AG20443 (cell line): ENCODE measurements around the gene KIF4A.
"Not testable (repeated sequence)": the region's sequence is repeated elsewhere in the genome, so short reads cannot be mapped to it uniquely, and the experiment has no call there.

Experiments used
- DNase-seq: peaks from one replicate; pipeline ENCODE4 v3.0.0; 2012; ENCODE audit warnings: low spot score, mixed read lengths

KIF4A gene

GRCh38 chrX:70386235-70386634 lies 96.3 kb downstream of the KIF4A start:
- DNase-seq: no peak

GRCh38 chrX:70398899-70399298 lies 109.0 kb downstream of the KIF4A start:
- DNase-seq: no peak

GRCh38 chrX:70400181-70400580 lies 110.3 kb downstream of the KIF4A start:
- not testable (repeated sequence) for DNase-seq

GRCh38 chrX:70402721-70403120 lies 112.8 kb downstream of the KIF4A start:
- no peak for DNase-seq

DNA sequence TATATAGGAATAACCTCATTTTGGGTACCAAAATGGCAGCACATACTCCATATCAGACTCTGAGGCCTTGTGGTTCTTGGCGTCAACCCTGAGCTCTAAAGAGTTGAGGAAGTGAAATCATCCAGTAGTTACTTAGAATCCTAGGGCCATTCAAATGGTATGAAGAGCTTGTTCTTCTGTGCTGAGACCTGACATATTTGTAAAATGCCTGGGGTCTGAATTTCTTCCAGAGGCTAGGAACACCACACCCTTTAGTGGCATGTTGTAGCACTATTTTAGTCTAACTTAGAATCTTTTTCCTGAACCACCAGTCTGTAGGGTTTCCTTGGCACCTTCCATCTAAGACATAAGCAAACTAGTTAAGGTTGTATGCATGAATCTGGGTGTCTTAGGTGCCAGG lies 115.1 kb downstream of the KIF4A start:
- no peak for DNase-seq

DNA sequence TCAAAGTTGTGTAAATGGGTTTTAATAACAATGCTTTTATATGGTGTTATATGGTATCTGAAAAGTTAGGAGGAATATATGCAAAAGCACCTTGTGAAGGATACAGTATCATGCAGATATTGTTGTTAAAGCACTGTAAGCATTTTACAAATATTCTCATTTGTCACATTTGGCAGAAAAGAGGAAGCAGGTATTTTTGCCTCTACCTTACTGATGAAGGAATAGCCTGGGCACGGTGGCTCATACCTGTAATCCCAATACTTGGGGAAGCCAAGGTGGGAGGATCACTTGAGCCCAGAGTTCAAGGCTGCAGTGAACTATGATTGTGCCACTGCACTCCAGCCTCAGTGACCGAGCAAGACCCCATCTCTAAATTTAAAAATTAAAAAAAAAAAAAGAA lies 121.0 kb downstream of the KIF4A start:
- no peak for DNase-seq

DNA sequence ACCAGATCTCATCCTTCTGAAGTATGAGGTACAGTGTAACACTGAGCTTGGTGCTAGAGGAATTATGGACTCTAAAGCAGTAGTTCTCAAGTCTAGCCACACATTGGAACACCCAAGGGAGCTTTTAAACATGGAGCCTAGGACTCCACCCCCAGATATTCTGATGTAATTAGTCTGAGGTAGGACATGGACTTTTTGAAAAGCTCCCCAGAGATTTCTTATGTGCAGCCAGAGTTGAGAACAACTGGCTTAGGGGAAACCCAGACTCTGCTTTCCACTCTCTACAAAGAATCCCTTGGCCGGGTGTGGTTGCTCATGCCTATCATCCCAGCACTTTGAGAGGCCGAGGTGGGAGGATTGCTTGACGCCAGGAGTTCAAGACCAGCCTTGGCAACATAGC lies 121.6 kb downstream of the KIF4A start:
- DNase-seq: no peak

DNA sequence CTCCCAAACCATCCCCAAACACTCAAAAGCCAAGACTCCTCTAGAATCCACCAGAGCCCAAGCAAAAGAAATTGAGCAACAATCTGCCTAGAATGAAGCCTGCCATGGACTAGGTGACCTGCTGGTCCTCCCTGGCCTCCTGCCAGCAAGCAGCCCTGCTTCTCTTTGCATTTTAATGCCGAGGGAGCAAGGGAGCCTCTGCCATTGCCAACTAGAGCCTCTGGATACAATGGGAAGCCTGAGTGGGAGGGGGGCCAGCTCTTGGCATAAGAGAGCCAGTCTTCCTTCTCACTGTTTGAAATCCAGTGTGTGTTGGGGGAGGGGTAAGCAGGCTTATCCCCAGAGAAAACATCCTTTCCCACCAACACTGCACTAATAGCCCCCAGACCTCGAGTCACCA lies 131.7 kb downstream of the KIF4A start:
- no peak for DNase-seq

DNA sequence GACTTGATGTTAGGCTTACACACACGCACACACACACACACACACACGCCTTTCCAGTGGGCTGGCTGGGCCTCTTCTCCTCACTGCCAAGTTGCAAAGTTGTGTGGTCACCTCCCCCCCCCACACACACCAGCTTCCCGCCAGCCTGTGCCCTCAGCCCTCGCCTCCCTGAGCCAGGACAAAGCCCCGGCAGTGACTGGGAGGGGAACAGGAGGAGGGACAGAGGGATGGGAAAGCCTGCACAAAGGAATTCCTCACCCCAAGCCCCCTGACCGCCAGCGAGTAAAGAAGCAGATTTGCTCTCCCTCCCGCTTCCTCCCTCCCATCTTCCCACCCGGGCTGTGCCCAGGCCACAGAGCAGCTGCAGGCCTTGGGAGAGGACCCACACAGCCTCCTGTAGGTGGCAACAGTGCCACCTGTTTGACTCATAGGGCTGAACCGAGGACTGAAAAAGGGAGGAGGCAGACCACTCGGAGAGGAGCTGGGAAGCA lies 133.0 kb downstream of the KIF4A start, which contains the start of gene GDPD2:
TSS of gene GDPD2 (plus strand) at position 464 of the 491 bp plus-strand sequence. CDS start 1,671 bp downstream, outside the sequence.
- DNase-seq: no peak

DNA sequence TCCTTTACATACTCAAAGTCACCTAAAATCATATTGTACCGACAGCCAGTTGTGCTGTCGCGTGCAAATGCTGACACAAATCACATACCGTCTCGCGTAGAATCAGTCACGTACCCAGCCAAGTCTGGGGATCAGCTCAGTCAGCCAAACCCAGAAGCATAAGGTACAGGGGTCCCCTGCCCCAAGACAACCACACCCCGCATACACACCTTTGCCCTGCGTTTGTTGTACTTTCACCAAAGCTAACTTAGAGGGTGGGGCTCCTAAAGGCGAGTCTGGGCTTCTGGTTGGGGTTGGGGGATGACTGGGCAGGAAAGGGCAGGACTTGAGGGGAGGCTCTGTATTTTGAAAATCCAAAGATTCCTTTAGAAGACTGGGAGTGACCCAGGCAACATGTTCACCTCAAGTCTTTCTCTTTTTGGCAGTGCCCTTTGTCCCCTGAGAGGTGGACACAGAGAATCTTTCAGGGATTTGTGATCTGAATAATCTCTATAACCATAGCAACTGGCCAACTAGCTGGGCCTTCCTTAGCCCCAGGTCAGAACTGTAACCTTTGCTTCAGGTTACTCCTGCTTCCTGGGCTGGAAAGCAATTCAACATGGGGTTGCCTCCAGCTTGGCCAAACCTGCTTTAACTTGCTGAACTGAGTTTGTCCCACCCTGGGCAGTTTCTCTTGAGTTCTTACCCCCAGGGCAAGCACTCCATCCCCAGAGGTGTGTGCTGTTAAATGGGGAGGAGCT lies 134.2 kb downstream of the KIF4A start:
- no peak for DNase-seq

- no peak for DNase-seq
Measured at GRCh38 chrX:70424801-70425200, 134.9 kb downstream of the KIF4A start.

GRCh38 chrX:70426286-70427278 lies 136.7 kb downstream of the KIF4A start:
- DNase-seq: no peak

GRCh38 chrX:70427365-70427764 lies 137.5 kb downstream of the KIF4A start:
- no peak for DNase-seq

- no peak for DNase-seq
Measured at GRCh38 chrX:70429759-70430158, 139.9 kb downstream of the KIF4A start.

DNA sequence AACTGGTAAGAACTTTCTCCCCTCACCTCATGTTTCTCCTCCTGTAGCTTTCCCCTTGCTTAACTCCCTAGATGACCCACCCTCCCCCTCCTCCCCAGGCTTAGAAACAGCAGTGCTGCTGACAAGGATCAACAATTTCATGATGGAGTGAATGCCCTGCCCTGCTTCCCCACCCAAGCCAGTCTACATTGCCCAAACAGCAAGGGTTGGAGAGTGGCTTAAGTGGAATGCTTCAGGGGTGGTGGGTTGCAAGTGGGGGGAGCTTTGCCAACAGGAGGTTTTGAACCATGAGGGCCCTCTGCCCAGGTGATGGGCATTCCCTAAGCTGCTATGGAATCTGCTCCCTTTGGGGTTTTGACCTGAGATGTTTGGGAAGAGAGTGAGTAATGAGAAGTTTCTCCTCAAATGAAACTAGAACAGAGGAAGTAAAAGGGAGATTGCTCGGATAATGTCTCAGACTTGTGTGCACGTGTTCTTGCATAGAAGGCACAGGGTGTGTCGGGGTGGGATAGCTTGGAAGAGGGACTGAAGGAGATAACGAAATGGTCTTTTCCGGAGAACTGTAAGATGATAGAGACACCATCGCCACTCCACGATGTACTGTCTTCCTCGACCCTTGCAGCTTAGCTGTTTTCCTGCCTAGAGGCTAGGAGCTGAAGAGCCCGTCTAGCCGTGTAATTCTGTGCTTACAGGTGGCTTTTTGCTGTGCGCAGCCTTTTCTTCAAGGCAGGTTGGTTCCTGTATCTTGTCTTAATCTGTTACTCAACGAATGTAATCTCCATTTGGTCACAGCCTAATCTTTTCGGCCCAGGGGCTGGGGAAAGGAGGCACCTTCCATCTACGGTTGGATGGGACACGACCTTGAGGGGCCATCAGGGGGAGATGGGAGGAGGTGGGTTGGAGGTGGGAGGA lies 143.3 kb downstream of the KIF4A start:
- no peak for DNase-seq

GRCh38 chrX:70433848-70434351 lies 144.0 kb downstream of the KIF4A start:
- DNase-seq: peak; percentile 81

DNA sequence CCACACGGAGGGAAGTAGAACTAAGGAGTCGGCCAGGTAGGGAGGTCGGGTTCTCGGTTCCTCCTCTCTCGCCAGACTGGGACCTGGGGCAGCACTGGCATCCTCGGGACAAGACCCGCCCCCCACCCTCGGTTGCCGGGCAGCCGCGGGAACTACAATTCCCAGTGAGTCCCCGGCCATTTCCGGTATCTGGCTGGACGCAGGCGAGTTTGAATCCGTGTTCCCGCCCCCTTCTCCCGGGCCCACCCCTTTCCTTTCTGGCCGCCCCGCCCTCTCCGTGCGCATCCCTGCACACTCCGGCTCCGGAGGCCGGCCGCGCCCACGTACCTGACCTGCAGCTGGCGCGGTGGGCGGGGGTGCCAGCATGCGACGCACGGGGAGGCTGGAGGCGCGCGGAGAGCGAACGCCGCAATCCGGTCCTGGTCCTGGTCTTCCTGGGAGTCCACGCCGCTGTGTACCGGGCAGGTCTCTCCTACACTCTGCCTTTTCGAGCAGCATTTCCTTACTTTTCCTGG lies 144.5 kb downstream of the KIF4A start:
- peak; percentile 92 for DNase-seq

DNA sequence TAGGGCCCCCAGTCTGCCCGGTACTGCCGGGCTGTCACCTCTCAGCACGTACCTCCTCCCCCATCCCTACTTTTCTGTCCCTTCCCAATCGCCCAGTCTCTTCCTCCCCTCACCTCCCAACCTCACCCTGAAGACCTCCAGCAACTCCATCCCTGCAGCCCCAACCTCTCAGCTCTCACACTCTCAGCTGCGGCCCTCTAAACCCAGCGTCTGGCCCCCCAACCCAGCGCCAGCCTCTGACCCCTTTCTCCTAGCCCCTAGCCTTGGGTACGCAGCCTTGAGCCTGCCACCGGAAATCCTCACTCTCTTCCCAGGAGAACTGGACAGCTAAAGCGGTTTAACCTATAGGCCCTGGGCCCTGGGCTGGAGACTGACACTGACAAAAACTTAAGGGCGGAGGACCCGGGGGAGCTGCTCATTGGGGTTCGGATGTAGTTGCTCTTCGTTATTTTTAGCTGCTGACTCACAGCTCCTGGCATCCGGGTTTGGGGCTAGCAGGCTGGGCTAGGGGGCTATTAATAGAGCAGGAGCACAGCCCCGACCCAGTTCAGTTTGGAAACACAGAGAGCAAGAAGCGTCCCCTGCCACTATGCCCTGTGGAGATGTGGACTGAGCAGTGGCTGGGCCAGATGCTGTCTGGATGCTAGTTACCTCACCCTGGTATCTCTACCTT lies 145.1 kb downstream of the KIF4A start:
- peak; percentile 47 for DNase-seq

DNA sequence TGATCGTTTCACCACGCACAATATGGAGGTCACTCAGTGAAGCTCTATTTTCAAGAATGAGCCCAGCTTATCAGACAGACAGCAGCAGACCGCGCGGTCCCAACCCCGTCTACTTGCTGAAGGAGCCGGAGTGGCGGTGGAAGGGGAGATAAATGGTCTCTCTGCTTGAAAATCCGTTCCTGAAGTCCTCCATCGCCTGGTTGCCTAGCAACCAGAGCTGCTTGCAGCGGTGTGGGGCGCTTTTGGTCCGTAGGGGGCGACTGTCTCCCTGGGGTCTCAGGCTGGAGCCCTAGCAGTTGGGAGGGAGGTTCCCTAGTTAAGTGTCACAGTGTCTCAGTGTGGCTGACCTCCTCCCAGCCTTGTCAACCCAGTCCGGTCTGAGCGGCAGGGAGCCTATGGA lies 146.4 kb downstream of the KIF4A start:
- no peak for DNase-seq

GRCh38 chrX:70437011-70437410 lies 147.1 kb downstream of the KIF4A start:
- no peak for DNase-seq
